NCI-H187 treated with DMSO at 0.1 percent for 48 hours (cell line): ENCODE data around the gene KCNJ6.
"Not testable (repeated sequence)": the region's sequence is repeated elsewhere in the genome, so short reads cannot be mapped to it uniquely, and the experiment has no call there.

Experiments
- DNase-seq: peaks from one replicate; lab custom pipeline; 2025; lab: John Stamatoyannopoulos, UW

KCNJ6 gene, protein sequence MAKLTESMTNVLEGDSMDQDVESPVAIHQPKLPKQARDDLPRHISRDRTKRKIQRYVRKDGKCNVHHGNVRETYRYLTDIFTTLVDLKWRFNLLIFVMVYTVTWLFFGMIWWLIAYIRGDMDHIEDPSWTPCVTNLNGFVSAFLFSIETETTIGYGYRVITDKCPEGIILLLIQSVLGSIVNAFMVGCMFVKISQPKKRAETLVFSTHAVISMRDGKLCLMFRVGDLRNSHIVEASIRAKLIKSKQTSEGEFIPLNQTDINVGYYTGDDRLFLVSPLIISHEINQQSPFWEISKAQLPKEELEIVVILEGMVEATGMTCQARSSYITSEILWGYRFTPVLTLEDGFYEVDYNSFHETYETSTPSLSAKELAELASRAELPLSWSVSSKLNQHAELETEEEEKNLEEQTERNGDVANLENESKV

DNA sequence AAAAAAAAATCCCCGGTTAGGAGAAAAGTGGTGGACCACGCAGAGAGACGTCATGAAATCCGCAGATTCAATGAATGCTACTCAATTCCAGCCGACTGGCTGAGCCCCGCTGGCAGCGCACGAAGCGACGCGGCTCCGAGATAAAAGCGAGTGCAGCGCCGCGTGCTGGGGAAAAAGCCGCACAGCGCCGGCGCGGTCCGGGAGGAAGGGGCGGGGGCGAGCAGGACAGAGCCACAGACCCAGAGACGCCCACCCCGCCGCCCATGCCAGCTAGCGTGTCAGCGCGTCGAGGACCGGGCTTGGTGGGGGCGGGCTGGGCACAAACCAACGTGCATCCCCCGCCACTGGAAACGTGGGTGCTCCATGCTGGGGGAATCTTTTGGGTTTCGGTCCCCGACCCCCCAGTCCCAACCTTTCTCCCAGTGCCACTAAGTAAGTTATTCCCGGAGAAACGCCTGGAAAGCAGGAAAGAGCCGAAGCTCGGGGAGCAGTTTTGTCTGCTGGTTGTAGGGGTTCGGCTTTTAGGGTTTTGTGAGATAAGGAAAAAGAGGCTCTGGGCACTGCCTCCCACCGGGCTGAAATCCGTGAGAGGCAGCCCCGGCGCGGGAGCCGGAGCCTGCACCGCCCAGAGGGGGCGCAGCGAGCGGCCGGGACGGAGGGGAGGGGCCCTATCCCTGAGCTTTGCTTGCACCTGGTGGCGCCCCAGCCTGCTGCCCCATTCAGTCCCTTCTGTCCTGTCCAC is at the start of gene KCNJ6:
TSS of gene KCNJ6 (minus strand) at position 148 of the 742 bp plus-strand sequence. CDS start 75,775 bp downstream, outside the sequence.
- DNase-seq = no peak

DNA sequence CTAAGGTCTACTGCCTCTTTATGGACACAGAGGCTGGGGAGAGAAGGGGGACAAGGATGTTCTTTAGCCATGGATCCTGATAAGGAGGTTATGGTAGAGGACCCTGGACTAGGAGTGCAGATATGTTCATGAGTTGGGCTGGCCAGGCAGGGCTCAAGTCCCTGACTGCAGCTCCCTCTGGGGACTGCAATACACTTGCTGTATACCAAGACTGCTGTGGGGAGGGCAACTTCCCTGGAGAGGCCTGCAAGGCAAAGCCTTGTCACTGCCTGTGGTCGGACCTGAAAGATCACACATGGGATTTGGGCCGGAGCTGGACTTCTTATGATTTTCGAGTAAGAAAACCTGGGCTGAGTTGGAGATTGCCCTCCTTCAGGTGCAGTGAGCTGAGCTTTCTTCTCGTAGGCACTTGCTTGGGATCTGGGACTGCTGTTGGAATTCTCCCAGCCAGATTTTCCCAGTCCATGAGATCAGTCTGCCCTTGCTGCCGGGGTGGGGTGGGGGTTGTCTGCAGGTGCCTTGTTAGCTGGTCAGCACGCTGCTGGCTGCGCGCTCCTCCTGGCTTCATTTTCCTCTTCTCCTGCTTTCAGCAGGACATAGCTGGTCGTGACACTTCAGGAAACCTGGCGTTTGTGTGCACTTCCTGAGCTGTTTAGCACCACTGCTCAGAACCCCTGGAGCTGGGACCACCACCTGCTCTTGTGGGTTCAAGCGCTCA is 49.0 kb upstream of the KCNJ6 start:
- DNase-seq = no peak

DNA sequence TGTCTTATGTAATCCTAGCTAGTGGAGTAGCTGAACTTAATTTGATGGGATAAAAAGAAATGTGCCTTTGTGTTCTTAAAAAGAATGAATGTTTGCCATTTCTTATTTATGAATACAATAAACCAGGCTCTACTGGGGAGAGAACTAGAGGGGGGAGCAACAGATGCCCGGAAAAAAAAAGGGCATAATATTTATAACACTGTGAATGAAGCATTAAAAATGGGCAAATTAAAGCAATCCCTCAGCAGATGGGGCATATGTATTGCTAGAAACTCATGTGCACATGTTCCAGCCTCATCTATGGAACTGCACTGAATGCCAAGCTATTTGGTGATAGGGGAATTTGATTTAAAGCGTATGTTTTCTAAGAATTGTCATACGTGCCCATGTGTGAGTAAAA is 42.3 kb upstream of the KCNJ6 start:
- DNase-seq = no peak

DNA sequence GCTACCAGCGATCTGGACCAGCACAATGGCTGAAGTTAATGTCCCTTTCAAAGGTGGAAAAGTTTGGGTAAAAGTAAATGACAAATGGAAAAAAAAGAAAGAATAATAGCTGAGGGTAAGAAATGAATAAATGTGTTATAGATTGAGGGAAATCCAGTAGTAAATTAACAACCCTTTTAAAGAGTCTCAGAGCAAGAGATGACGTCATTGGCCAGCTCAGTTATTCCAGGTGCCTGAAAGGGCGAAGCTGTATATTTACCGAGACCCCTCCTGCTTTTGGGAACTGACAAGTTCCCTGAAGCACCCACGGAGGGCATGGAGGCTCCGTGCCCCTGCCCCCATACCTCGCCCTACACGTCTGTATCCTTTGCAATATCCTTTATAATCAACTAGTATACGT is 40.5 kb upstream of the KCNJ6 start:
- DNase-seq = no peak

DNA sequence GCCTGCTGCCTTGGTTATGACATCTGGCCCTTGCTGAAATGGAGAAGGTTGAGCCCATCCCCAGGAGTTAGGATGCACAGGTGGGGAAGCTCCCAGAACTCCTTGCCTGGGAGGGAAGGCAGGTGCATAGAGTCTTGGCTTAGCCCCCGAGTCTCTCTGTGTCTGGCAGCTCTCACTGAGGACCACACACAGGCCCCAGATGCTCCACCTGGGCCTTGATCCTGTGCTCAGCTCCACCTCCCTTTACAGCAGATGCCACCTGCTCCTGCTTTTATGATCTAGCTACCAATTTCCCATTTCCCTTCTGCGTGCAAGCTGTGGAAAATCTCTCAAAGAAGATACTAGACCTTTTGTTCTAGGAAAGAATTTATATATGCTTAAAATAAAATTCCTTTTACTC is 28.8 kb upstream of the KCNJ6 start:
- no peak for DNase-seq

- no peak for DNase-seq
Observed at GRCh38 chr21:37944496-37944895, 28.2 kb upstream of the KCNJ6 start.

GRCh38 chr21:37940691-37941090 is 24.4 kb upstream of the KCNJ6 start:
- no peak for DNase-seq

DNA sequence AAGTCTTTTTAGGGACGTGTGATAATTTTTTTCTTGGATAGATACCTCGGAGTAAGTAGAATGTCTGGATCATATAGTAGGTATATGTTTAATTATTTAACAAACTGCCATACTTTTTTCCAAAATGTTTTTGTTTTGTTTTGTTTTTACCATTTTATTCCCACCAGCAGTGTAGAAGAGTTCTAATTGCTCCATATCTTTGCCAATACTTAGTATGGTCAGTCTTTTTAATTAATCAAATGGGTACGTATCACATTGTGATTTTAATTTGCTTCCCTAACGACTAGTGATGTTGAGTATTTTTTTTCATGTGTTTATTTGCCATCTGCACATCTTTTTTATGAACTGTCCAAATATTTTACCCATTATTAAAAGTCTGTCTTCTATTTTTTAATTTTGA is 23.6 kb upstream of the KCNJ6 start:
- DNase-seq = no peak

DNA sequence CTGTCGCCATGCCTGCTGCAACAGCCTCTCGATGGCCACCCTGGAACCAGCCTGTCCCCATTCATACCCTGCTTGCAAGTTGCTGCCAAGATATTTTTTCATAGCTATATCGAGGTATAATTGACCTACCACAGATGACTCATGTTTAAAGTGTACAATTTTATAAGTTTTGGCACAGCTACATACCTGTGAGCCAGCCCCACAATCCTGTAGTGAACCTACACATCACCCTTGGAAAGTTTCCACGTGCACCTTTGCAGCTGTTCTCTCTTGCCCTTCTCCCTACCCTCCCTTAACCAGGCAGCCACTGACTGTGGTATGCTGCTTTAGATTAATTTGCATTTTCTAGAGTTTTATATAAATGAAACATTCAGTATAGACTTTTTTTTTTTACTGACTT is 23.0 kb upstream of the KCNJ6 start:
- DNase-seq = no peak

DNA sequence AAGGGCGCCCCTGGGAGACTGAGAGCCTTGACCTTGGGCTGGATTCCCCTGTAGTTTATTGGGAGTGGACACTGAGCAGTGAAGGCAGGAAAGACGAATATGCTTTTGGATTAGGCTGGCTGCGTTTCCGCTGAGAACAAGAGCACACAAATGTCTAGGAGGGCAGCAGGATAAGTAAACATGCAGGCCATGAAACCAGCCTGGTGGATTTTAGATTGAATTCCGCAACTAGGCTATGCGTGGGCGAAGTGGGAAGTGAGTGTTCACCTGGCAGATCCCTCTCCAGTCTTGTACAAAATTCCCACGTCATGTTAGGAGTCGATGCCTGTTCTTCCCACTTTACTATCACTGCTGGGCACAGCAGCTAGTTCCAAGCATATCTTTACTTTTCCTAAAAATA is 21.4 kb upstream of the KCNJ6 start:
- no peak for DNase-seq

- DNase-seq = no peak
Observed at GRCh38 chr21:37936010-37936785, 19.9 kb upstream of the KCNJ6 start.

DNA sequence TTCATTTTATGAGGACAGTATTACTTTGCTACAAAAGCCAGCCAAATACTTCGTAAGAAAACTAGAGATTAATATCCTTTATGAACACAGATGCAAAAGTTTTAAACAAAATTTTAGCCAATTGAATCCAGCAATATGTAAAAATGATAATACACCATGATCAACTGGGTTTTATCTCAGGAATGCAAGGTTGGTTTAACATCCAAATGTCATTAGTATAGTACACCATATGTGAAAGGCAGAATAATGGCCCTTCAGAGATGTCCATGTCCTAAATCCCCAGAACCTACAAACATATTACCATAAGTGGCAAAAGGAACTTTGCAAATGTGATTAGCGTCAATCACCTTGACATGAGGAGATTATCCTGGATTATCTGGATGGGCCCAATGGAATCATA is 16.7 kb upstream of the KCNJ6 start:
- DNase-seq = no peak

- no peak for DNase-seq
Observed at GRCh38 chr21:37927711-37928110, 11.5 kb upstream of the KCNJ6 start.

GRCh38 chr21:37921091-37921490 is 4.8 kb upstream of the KCNJ6 start:
- no peak for DNase-seq

DNA sequence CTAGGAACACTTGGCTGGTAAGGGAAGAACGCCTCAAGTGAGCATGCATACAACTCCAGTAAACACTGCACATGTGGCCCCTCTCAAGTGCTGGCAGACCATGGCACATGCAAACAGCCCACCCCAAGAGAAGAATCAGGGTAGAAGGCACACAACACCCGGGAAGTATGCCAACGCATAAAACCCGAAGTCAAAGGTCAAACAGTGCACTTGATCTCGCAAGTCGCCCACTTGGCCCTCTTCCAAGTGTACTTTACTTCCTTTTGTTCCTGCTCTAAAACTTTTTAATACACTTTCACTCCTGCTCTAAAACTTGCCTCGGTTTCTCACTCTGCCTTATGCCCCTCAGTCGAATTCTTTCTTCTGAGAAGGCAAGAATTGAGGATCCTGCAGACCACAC is 4.0 kb upstream of the KCNJ6 start:
- not testable (repeated sequence) for DNase-seq

DNA sequence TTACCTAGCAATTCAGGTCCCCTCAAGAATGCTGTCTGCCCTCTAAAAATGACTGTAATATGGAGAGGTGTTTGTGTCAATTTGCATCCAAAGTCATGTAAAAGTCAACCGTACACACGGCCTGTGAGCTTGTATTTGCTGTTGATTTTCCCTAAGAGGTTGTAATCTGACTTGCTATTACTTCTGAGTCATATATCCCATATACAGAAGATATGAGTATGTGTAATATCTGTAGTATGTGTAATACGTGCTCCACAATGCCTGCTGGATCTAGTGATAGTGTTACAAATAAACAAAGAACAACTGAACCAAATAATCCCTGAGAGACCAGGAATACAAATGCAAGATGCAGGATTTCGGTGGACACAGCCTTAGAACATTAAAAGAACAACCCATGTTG is 1.4 kb upstream of the KCNJ6 start:
- DNase-seq = no peak

DNA sequence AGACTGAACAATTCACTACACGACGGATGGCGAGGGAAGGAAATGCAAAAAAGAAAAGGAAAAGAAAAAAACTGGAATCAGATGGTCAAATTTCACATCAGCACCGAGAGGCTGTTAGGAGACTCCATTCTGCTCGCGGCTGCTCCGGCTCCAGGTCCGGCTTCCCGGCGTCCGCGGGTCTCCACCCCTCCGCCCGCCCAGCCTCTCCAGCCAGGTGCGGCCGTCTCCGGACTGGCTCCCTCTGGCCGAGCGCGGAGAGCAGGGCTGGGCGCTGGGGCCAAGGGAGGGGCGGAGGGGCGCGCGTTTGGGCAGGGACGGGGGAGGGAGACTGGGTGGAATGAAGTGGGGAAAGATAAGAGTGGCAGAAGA is 332 bp downstream of the KCNJ6 start:
- no peak for DNase-seq

DNA sequence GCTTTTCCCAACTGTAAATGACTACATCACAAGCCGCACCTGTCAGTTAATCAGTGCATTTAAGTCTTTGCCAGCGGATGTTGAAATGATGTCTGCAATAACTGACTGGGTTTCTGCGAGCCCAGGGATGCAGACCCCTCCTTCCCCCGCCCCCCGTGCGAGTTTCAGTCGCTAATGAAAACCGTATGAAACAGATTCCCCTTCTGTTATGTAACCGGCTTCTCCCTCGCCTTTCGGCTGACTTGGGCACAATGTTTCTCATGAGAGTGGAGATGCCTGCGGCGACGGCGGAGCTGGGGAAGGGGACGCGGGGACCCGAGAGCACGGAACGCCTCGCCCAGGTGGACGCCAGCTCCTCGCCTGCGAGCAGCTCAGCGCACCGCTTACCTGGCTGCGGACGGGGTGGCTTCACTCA is 753 bp downstream of the KCNJ6 start:
- no peak for DNase-seq

- DNase-seq = no peak
Observed at GRCh38 chr21:37912616-37913015, 3.6 kb downstream of the KCNJ6 start.

- no peak for DNase-seq
Observed at GRCh38 chr21:37909936-37910335, 6.3 kb downstream of the KCNJ6 start.

DNA sequence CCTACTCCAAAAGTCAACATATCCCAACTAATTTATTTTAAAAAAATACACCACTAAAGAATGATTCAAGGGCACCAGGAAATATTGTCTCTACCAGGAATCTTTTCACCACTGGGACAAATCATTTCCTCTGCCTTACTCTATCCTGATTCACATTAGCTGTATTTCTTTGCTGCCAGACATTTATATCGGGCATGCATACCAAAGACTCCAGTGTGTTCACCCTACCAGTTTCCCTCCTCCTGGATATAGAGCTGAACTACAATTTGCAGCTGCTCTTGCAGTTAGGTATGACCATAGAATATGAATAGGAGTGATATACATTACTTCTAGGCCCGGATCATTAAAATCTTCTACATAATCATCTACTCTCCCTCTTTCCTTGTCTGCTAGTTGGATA is 7.6 kb downstream of the KCNJ6 start:
- no peak for DNase-seq

DNA sequence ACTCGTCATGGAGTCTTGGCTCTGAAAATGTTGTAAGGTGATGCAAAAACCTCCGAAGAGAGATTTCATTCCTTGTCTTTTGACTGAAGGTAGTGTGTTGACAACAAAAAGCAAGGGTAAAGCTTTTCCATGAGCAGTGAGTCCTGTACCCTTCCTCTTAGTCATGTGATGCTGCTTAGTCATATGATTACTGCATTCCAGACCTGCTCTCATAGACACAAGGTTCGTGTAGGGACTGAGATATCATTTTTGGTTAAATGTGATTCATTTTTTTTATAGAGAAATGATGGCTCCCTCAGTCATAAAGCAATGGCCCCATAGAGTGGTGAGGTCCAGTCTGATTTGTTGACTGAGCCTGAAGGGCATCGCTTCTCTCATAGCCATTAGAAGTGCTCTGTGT is 9.2 kb downstream of the KCNJ6 start:
- DNase-seq = no peak
